Endothelial cell of hepatic sinusoid (primary cell): ENCODE measurements around the gene LRRC8A.

Source experiments
- in situ Hi-C: cut with HindIII; loops from 2 replicates; pipeline ENCODE4 v1.10.0; 2017; ENCODE audit warnings: low sequenced_read_pairs

The LRRC8A gene

GRCh38 chr9:128901379-128901778 lies 19.4 kb downstream of the LRRC8A start:
- in situ Hi-C loops: no loop called here

DNA sequence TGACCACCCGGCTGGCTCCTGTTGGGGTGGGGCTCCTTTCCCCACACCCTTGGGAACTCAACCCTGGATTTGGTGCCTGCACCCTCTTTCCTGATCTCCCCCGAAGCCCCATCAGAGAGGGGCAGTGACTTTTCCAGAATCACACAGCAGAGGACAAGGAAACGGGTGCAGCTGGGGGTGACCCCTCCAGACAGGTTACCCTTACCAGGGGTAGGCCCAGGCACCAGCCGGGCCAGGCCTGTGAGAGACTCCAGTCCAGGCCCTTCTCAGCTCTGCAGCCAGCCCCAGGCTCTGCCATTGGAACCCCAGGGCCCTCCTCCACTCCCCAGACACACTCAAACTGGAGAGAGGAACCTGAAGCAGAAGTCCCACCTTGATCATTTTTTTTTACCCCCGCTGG lies 19.9 kb downstream of the LRRC8A start:
- in situ Hi-C loops: no loop called here

- in situ Hi-C loops: no loop called here
These were observed 20.6 kb downstream of the LRRC8A start for GRCh38 chr9:128902351-128903078.

DNA sequence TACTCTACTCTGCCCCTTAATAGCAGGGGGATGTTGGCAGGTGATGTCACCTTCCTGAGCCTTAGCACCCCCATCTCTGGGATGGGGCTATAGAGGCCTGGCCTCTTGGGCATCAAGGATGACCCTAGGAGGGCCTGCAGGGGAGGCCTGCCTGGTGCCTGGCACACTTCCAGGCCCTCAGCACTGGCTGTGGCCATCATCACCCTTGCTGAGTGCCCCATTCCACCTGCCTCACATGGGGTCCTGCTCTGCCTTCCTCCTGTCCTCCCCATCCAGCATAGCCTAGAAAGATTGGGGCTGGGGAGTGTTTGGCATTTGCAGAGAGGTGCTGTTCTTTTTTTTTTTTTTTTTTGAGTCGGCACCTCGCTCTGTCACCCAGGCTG lies 21.1 kb downstream of the LRRC8A start:
- in situ Hi-C loops: no loop called here

DNA sequence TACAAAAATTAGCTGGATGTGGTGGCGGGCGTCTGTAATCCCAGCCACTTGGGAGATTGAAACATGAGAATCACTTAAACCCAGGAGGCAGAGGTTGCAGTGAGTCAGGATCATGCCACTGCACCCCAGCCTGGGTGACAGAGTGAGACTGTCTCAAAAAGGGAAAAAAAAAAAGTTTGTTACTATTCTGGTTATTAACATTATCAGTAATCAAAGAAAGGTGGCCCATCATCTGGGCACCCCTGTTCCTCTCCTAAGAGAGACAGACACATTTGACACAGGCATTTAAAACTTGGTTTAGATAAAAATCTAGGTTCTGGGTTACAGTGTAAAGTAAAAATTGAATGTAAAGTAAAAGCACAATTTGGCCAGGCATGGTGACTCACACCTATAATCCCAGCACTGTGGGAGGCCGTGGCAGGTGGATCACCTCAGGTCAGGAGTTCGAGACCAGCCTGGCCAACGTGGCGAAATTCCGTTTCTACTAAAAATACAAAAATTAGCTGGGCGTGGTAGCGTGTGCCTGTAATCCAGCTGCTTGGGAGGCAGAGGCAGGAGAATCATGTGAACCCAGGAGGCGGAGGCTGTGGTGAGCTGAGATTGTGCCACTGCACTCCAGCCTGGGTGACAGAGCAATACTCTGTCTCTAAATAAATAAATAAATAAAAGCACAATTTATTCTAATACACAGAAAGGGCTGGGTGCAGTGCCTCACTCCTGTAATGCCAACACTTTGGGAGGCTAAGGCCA lies 22.1 kb downstream of the LRRC8A start:
- in situ Hi-C loops: no loop called here

- in situ Hi-C loops: no loop called here
These were observed 24.0 kb downstream of the LRRC8A start for GRCh38 chr9:128905964-128906363.

DNA sequence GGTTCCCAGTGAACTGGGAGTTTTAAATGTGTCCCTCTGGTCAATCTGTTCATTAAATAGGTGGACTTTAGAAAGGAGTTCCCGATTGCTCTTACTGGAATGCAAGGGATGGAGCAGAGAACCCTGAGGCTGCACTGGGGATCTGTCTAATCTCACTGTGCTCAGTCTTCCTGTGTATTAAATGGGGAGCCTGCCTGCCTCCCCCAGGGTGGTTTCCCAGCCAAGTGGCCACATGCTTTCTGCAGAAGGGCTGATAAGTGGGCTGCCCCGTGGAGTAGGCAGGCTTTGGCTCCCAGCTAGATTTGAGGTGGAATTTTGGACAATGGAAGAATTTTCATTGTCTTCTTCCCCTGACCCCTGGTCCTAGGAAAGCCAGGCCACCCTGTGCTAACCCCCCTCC lies 24.8 kb downstream of the LRRC8A start:
- in situ Hi-C loops: no loop called here

DNA sequence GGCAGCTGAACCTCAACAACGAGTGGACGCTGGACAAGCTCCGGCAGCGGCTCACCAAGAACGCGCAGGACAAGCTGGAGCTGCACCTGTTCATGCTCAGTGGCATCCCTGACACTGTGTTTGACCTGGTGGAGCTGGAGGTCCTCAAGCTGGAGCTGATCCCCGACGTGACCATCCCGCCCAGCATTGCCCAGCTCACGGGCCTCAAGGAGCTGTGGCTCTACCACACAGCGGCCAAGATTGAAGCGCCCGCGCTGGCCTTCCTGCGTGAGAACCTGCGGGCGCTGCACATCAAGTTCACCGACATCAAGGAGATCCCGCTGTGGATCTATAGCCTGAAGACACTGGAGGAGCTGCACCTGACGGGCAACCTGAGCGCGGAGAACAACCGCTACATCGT lies 26.4 kb downstream of the LRRC8A start:
- in situ Hi-C loops: no loop called here

GRCh38 chr9:128909859-128910258 lies 27.9 kb downstream of the LRRC8A start:
- in situ Hi-C loops: no loop called here

DNA sequence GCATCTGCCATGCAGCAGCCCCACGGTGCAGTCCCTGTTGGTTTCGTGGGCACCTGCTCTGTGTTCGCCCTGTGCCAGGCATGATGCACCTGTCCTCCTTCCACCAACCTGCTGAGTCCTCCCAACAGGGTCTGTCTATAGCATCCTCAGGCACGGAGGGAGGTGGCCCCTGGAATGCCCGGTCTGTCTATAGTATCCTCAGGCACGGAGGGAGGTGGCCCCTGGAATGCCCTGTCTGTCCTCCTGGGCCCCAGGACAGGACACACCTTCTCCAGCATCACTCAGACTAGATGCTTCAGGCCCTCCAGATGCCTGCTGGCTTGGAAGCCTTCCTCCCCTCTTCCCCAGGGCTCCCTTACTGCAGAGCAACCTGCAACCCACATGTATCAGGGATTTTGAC lies 29.0 kb downstream of the LRRC8A start:
- in situ Hi-C loops: no loop called here

GRCh38 chr9:128911529-128912035 lies 29.6 kb downstream of the LRRC8A start:
- in situ Hi-C loops: no loop called here

DNA sequence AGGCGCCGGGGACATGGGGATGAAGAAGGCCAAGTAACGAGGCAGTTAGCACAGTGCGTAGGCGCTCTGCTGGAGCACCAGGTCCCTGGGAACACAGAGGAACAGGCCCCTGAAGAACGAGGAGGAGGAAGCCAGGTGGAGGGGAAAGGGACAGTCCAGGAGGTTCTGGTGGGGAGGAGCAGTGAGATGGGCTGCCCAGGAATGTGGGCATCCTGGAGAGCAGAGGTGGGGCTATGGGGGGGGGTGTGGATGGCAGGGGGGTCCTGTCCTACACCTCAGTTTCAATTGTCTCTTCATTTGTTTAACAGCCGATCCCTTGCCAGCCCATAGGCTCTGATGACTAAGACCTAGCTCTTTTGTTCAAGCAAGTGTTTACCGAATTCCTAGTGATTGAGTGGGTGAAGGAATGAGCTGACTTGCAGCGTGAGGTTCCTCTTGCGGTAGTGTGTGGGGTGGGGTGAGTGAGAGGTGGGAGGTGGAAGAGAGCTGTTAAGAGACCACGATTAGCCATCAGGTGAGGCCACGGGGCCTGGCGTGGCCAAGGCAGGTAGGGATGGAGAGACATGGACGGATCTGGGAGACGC lies 30.4 kb downstream of the LRRC8A start:
- in situ Hi-C loops: no loop called here

- in situ Hi-C loops: no loop called here
These were observed 31.3 kb downstream of the LRRC8A start for GRCh38 chr9:128913048-128913900.

DNA sequence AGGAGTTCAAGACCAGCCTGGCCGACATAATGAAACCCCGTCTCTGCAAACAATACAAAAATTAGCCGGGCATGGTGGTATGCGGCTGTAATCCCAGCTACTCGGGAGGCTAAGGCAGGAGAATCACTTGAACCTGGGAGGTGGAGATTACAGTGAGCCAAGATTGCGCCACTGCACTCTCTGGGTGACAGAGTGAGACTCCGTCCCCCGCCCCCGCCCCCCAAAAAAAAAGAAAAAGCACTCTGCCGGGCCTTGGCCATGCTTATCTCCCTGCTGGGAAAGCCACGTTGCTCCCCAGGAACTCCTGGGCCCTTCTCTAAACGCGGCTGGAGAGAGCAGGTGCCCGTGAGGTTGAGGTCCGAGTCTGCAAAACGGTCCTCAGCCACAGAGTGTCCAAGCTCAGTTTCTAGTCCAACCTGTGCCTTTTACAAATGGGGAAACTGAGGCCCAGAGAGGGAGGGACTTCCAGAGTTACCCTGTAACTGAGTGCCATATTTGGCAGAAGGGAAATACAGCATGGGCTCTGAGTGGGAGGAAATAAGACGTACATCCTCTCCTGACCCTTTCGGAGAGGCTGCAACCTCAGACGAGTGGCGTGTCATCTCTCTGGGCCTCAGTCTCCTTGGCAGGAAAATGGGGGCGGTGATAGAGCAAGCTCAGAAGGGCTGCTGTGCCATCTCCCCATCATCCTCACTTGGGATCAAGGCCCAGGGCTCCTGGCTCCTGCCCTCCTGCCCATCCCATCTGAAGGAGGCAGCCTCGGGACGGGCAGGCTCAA lies 32.3 kb downstream of the LRRC8A start:
- in situ Hi-C loops: no loop called here

GRCh38 chr9:128916204-128916603 lies 34.3 kb downstream of the LRRC8A start:
- in situ Hi-C loops: no loop called here

DNA sequence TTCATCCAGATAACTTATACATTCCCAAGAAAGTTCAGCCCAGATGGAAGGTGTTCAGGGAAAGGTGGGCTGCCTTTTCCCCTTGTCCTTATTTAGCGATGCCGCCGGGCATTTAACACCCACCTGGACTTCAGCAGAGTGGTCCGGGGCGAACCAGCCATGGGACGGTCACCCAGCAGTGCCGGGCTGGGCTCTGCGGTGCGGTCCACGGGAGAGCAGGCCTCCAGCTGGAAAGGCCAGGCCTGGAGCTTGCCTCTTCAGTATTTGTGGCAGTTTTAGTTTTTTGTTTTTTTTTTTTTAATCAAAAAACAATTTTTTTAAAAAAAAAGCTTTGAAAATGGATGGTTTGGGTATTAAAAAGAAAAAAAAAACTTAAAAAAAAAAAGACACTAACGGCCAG lies 34.8 kb downstream of the LRRC8A start:
- in situ Hi-C loops: no loop called here

GRCh38 chr9:128917151-128917849 lies 35.4 kb downstream of the LRRC8A start:
- in situ Hi-C loops: no loop called here

DNA sequence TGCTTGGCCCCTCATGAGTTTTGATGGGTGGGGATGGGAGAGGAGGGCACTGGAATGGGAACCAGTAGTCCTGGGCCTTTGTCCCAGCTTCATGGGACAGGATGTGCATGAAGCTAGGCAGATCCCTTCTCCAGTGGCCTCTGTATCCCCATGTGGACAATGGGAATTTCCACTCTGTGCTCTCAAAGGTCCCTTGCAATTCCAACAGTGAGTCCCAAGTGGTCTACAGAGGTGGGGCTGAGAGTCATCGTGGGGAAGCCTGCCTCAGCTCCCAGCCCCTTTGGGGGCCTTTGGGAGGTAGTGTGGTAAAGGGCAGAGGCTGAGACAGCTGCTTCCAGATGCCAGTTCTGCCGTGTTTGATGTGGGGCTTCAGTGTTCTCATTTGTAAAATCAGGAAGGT lies 37.0 kb downstream of the LRRC8A start:
- in situ Hi-C loops: no loop called here

DNA sequence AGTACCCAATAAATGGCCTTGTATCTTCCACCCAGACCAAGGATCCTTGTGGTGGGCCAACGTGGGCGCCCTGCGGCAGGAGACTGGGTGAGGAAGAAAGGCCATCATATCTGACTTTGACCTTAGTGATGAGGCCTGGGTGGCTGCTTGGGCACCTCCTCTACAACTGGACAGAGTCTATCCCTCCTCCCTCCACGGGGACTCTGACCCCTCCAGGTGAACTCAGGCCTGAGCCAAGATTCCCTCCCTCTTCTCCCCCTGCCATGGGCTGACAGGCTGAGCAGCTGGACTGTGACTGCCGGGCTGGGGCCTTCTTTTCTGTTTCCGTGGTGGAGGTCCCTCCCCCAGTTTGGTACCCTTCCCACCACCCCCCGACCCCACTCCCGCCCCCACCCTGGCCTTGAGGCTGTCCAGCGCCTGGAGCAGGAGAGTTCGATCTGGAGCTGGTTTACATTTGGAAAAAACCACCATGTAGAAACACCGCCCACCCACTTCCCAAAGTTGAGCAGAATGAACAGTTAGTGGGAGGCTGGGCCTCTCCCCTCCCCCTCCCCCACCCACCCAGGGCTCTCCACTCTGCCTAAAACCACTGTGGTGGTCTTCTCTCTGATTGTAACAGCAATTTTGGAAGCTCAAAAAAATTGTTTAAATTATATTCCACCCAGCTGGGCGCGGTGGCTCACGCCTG lies 37.6 kb downstream of the LRRC8A start:
- in situ Hi-C loops: no loop called here
